ENCODE results near the gene CDH23.
A peak's percentile ranks its signal among the peaks of the same experiment; 100 is the strongest.

CDH23 gene

GRCh38 chr10:71380841-71381240, 15.9 kb upstream of the CDH23 start:
- no peak for ATAC-seq
- Mint-ChIP-seq H3K36me3 (no peaks in the 10 kb centered on the region), H3K27ac (no peak overlapping the region), H3K4me3 (no peak overlapping the region), H3K4me1 (peaks cover 6% of the 10 kb centered on the region), H3K9me3 (no peaks in the 10 kb centered on the region)
- no peak for DNase-seq (ENCODE audit: low spot score in 2 of 2)

GRCh38 chr10:71381611-71382010, 15.1 kb upstream of the CDH23 start:
- no peaks in the 10 kb centered on the region for H3K9me3 Mint-ChIP-seq
- H3K4me3 Mint-ChIP-seq = no peak overlapping the region
- H3K27ac Mint-ChIP-seq = no peak overlapping the region
- DNase-seq (ENCODE audit: low spot score in 2 of 2) = no peak
- H3K4me1 Mint-ChIP-seq = peaks cover 6% of the 10 kb centered on the region
- H3K36me3 Mint-ChIP-seq = no peaks in the 10 kb centered on the region
- no peak for ATAC-seq

DNA sequence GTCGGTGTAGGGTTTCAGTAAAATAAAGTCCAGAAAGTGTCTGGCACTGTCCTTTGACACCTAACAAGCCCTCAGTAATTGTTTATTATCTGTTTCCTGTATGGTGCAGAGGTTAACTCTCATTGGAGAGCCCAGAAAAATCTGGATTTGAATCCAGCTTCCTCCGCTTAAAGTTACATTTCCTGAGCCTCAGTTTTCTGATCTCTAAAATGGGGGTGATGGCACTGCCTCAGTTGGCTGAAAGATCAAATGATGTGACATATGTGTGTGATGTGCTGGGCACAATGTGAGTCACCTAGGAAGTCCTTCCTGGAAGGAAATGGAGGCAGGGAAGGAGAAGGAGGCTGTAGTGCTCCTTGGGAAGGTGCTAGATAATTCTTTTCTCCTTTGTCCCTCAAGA, 14.7 kb upstream of the CDH23 start:
- ATAC-seq (no peak), DNase-seq (ENCODE audit: low spot score in 2 of 2) (no peak)
- H3K4me1 Mint-ChIP-seq = peaks cover 6% of the 10 kb centered on the region
- H3K9me3 Mint-ChIP-seq = no peaks in the 10 kb centered on the region
- no peak overlapping the region for H3K27ac Mint-ChIP-seq
- no peak overlapping the region for H3K4me3 Mint-ChIP-seq
- H3K36me3 Mint-ChIP-seq = no peaks in the 10 kb centered on the region

- Mint-ChIP-seq H3K9me3 (no peaks in the 10 kb centered on the region), H3K36me3 (no peaks in the 10 kb centered on the region), H3K4me1 (peaks cover under 1% of the 10 kb centered on the region), H3K27ac (peak overlapping the region; percentile 54), H3K4me3 (no peak overlapping the region)
- DNase-seq (ENCODE audit: low spot score in 2 of 2) (no peak), ATAC-seq (no peak)
Observed at GRCh38 chr10:71382757-71383156, 14.0 kb upstream of the CDH23 start.

DNA sequence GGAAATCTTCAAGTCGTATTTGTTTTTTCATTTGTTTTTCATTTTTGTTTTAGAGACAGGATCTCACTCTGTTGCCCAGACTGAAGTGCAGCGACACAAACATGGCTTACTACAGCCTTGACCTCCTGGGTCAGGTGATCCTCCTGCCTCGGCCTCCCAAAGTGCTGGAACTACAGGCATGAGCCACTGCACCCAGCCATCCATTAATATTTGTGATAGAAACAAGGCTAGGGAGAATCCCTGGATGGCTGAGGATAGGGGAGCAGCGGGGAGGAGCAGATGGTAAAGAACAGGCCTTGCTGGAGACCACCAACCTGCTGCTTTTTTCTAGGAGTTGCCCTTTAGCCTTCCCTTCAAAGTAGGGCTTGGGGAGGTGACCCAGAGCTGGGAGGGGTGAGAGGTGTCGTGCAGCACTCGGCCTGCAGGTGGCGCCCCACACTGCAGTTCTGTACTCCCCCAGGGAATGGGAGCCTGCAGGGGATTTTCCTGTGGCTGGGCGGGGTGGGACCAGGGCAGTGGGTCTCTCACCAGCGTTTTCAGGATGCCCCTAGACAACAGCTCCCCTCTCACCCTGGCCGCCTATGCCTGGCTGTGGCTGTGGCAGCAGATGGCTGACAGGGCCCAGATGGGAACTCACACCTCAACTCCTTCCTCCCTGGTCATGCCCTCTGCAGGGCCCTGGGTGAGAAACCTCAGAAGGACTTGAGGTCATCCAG, 12.6 kb upstream of the CDH23 start:
- DNase-seq (ENCODE audit: low spot score in 2 of 2) = peak; percentile 79 to 90

GRCh38 chr10:71388171-71388570, 8.5 kb upstream of the CDH23 start:
- no peak for ATAC-seq
- Mint-ChIP-seq H3K4me3 (no peak overlapping the region), H3K4me1 (no peaks in the 10 kb centered on the region), H3K36me3 (no peaks in the 10 kb centered on the region), H3K9me3 (no peaks in the 10 kb centered on the region), H3K27ac (no peak overlapping the region)
- no peak for DNase-seq (ENCODE audit: low spot score in 2 of 2)

More for the DNA sequence above, 12.6 kb upstream of the CDH23 start:
- peak; percentile 83 for ATAC-seq
- no peaks in the 10 kb centered on the region for H3K9me3 Mint-ChIP-seq
- no peaks in the 10 kb centered on the region for H3K4me1 Mint-ChIP-seq
- H3K4me3 Mint-ChIP-seq = no peak overlapping the region
- H3K27ac Mint-ChIP-seq = no peak overlapping the region
- H3K36me3 Mint-ChIP-seq = no peaks in the 10 kb centered on the region

GRCh38 chr10:71388583-71389310, 8.0 kb upstream of the CDH23 start:
- DNase-seq (ENCODE audit: low spot score in 2 of 2) (no peak), ATAC-seq (no peak)
- no peaks in the 10 kb centered on the region for H3K36me3 Mint-ChIP-seq
- H3K4me3 Mint-ChIP-seq = no peak overlapping the region
- no peaks in the 10 kb centered on the region for H3K9me3 Mint-ChIP-seq
- no peaks in the 10 kb centered on the region for H3K4me1 Mint-ChIP-seq
- no peak overlapping the region for H3K27ac Mint-ChIP-seq

DNA sequence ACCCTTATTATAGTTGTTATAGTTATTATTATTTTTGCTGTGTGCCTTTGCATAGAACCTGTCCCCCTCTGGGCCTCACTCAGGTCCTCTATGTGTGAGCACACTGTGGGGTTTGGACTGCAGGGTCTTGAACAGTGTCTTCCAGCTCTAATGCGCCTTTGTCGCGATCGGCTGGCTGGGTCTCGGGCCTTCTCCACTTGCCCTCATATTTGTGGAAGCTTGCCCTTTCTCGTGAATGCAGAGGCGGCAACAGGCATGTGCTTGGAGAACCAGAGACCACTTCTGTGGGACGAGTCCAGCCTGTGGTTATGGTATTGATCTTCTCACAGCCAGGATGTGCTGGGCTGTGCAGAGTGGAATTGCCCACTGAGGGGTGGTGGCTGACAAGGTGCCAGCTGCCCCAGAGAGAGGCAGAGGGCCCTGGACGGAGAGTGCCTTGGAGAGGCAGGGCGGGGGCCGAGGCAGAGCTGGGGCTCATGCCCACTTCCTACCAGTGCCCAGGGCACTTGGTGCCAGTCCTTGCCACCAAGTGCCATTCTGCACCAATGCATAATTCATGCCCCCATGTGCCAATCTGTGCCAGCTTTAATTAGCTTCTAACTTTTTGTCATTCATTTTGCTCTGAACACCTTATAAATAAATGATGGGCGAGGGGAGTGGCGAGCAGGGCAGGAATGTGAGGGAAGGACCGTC, 6.8 kb upstream of the CDH23 start:
- no peak overlapping the region for H3K27ac Mint-ChIP-seq
- DNase-seq (ENCODE audit: low spot score in 2 of 2) (no peak), ATAC-seq (no peak)
- no peaks in the 10 kb centered on the region for H3K4me1 Mint-ChIP-seq
- no peaks in the 10 kb centered on the region for H3K9me3 Mint-ChIP-seq
- no peak overlapping the region for H3K4me3 Mint-ChIP-seq
- H3K36me3 Mint-ChIP-seq = no peaks in the 10 kb centered on the region

DNA sequence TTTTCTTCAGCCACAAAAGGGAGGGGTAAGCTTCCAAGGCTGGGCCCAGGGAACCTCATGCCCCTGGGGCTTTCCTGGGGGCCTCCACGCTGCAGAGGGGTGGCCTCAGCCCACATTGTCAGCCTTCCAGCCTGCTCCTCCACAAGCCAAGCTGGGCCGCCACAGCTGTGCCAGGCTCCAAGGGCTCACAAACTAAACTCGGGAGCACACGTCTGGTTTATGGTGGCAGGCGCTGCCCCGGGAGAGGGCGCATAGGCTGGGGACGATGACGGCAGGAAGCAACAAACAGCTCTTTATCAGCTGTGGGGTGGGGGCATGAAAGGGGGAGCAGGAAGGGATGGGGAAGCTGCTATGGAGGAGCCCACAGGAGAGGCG, 6.3 kb upstream of the CDH23 start:
- no peak overlapping the region for H3K27ac Mint-ChIP-seq
- H3K4me3 Mint-ChIP-seq = no peak overlapping the region
- no peaks in the 10 kb centered on the region for H3K36me3 Mint-ChIP-seq
- H3K4me1 Mint-ChIP-seq = no peaks in the 10 kb centered on the region
- DNase-seq (ENCODE audit: low spot score in 2 of 2) (no peak), ATAC-seq (no peak)
- no peaks in the 10 kb centered on the region for H3K9me3 Mint-ChIP-seq

DNA sequence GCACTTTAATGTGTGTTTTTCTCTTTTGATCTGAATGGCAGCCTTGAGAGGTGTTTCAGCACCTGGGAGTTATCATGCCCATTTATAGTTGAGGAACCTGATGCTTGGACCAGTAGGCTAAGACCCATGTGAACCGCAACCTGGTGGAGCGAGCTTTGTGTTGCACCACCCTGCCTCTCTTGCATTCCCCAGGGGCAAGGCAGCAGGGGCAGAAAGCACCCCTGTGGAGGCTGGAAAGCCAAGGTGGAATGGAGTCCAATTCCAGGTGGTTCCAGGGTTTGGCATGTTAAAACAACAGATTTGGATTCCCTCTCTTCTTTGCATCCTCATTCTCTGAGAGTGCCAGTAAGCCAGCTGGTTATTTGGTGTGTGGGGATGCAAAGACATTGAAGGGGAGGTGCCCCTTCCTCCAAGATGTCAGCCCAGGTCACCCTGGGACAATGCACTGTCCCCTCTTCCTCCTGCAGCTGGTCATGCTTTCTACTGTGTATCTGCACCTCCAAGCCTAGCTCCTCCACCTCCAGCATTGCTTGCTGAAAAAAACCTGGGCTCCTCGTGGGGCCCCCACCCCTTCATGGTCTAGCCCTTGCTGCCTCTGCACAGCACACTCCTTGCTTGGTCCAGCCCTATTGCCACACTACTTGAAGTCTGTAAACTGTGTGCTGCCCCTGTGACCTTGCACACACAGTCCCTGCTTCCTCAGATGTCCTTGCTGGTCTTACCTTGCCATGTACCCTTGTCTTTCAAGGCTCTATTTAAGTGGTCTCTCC, 5.6 kb upstream of the CDH23 start:
- H3K9me3 Mint-ChIP-seq = no peaks in the 10 kb centered on the region
- no peak for ATAC-seq
- no peak for DNase-seq (ENCODE audit: low spot score in 2 of 2)
- no peak overlapping the region for H3K4me3 Mint-ChIP-seq
- H3K36me3 Mint-ChIP-seq = no peaks in the 10 kb centered on the region
- no peak overlapping the region for H3K27ac Mint-ChIP-seq
- no peaks in the 10 kb centered on the region for H3K4me1 Mint-ChIP-seq

- H3K4me3 Mint-ChIP-seq = no peak overlapping the region
- DNase-seq (ENCODE audit: low spot score in 2 of 2) (no peak), ATAC-seq (no peak)
- H3K4me1 Mint-ChIP-seq = no peaks in the 10 kb centered on the region
- no peaks in the 10 kb centered on the region for H3K36me3 Mint-ChIP-seq
- no peak overlapping the region for H3K27ac Mint-ChIP-seq
- no peaks in the 10 kb centered on the region for H3K9me3 Mint-ChIP-seq
Observed at GRCh38 chr10:71391701-71392100, 5.0 kb upstream of the CDH23 start.

- no peak for ATAC-seq
- Mint-ChIP-seq H3K9me3 (no peaks in the 10 kb centered on the region), H3K36me3 (no peaks in the 10 kb centered on the region), H3K27ac (no peak overlapping the region), H3K4me1 (no peaks in the 10 kb centered on the region), H3K4me3 (no peak overlapping the region)
- DNase-seq (ENCODE audit: low spot score in 2 of 2) = no peak
Observed at GRCh38 chr10:71392292-71392691, 4.4 kb upstream of the CDH23 start.

GRCh38 chr10:71392791-71393781, 3.6 kb upstream of the CDH23 start:
- no peak overlapping the region for H3K27ac Mint-ChIP-seq
- no peak for ATAC-seq
- H3K36me3 Mint-ChIP-seq = no peaks in the 10 kb centered on the region
- H3K9me3 Mint-ChIP-seq = no peaks in the 10 kb centered on the region
- H3K4me1 Mint-ChIP-seq = peaks cover 2% of the 10 kb centered on the region
- H3K4me3 Mint-ChIP-seq = no peak overlapping the region
- DNase-seq (ENCODE audit: low spot score in 2 of 2) = no peak

- DNase-seq (ENCODE audit: low spot score in 2 of 2) = no peak
- no peak overlapping the region for H3K4me3 Mint-ChIP-seq
- H3K36me3 Mint-ChIP-seq = no peaks in the 10 kb centered on the region
- H3K4me1 Mint-ChIP-seq = peaks cover 8% of the 10 kb centered on the region
- ATAC-seq = no peak
- H3K9me3 Mint-ChIP-seq = no peaks in the 10 kb centered on the region
- H3K27ac Mint-ChIP-seq = no peak overlapping the region
Observed at GRCh38 chr10:71393841-71394475, 2.8 kb upstream of the CDH23 start.

All from stimulated activated effector memory CD8-positive, alpha-beta T cell treated with anti-CD3 and anti-CD28 coated beads, Interleukin-12 subunit alpha, Interleukin-12 subunit beta, amount 100 ng/mL, for 72 hours (primary cell).